SJSA1 (cell line): Measurements from ENCODE around the gene OTC. TPM values are rescaled to one million over a fixed set of nuclear protein-coding genes. Genes with fewer than 3 reads are reported as not detected.

Experiments
- DNase-seq, 2 experiments: peaks; one replicate each; pipeline ENCODE4 v3.0.0-alpha.2; 2015 to 2020; ENCODE audit warnings: low spot score in 2 of 2, low read depth in 1 of 2
- H3K27ac ChIP-seq: fragments of 250-450 bp; sonication (Bioruptor Pico); 2 replicates; pipeline ENCODE4 v1.5.1; 2020; ENCODE audit warnings: mild to moderate bottlenecking, moderate library complexity
- H3K27me3 ChIP-seq: fragments of 250-450 bp; sonication (Bioruptor Pico); replicated peaks from 2 replicates; pipeline ENCODE4 v1.5.1; 2020; ENCODE audit warnings: mild to moderate bottlenecking, moderate library complexity
- H3K36me3 ChIP-seq: fragments of 250-450 bp; sonication (Bioruptor Pico); 2 replicates; pipeline ENCODE4 v1.5.1; 2020; ENCODE audit warnings: mild to moderate bottlenecking
- H3K4me1 ChIP-seq: fragments of 250-450 bp; sonication (Bioruptor Pico); replicated peaks from 2 replicates; pipeline ENCODE4 v1.6.1; 2021; ENCODE audit warnings: mild to moderate bottlenecking
- H3K4me3 ChIP-seq: fragments of 250-450 bp; sonication (Bioruptor Pico); 2 replicates; pipeline ENCODE4 v1.5.1; 2020; ENCODE audit warnings: mild to moderate bottlenecking
- H3K9me3 ChIP-seq: fragments of 250-450 bp; sonication (Bioruptor Pico); replicated peaks from 2 replicates; pipeline ENCODE4 v1.5.1; 2020; ENCODE audit warnings: mild to moderate bottlenecking
- total RNA-seq: library from RNA; depleted of rRNA; stranded (reverse); fragments of >200 nt; shearing (Covaris generic); gene quantifications from 2 replicates; pipeline ENCODE4 v1.2.3, GENCODE V29; 2014; rRNA removed

The OTC gene
- total RNA-seq, 1 experiment from 2014 or later = not detected

GRCh38 chrX:38458071-38458470 lies 105.7 kb downstream of the OTC start:
- no peak overlapping the region for H3K27ac ChIP-seq
- H3K4me3 ChIP-seq = no peak overlapping the region
- no peaks in the 10 kb centered on the region for H3K9me3 ChIP-seq
- no peaks in the 10 kb centered on the region for H3K36me3 ChIP-seq
- H3K4me1 ChIP-seq = no peaks in the 10 kb centered on the region
- H3K27me3 ChIP-seq = no peaks in the 10 kb centered on the region
- DNase-seq = no peak

- no peaks in the 10 kb centered on the region for H3K9me3 ChIP-seq
- no peaks in the 10 kb centered on the region for H3K36me3 ChIP-seq
- no peak overlapping the region for H3K27ac ChIP-seq
- no peak overlapping the region for H3K4me3 ChIP-seq
- no peak for DNase-seq
- no peaks in the 10 kb centered on the region for H3K27me3 ChIP-seq
- H3K4me1 ChIP-seq = no peaks in the 10 kb centered on the region
These were observed 109.9 kb downstream of the OTC start for GRCh38 chrX:38462257-38462656.

- H3K27ac ChIP-seq = no peak overlapping the region
- H3K36me3 ChIP-seq = no peaks in the 10 kb centered on the region
- no peaks in the 10 kb centered on the region for H3K9me3 ChIP-seq
- no peak for DNase-seq
- no peak overlapping the region for H3K4me3 ChIP-seq
- H3K4me1 ChIP-seq = no peaks in the 10 kb centered on the region
- no peaks in the 10 kb centered on the region for H3K27me3 ChIP-seq
These were observed 113.3 kb downstream of the OTC start for GRCh38 chrX:38465686-38466085.

- no peak overlapping the region for H3K4me3 ChIP-seq
- no peak overlapping the region for H3K27ac ChIP-seq
- no peaks in the 10 kb centered on the region for H3K27me3 ChIP-seq
- no peak for DNase-seq
- no peaks in the 10 kb centered on the region for H3K36me3 ChIP-seq
- H3K9me3 ChIP-seq = no peaks in the 10 kb centered on the region
- H3K4me1 ChIP-seq = no peaks in the 10 kb centered on the region
These were observed 116.3 kb downstream of the OTC start for GRCh38 chrX:38468563-38469157.

Other genes starting within 250 kb of the OTC start
- 8.5 and 13.4 TPM in 2 replicates for gene SRPX, start 131.7 kb upstream of the OTC start, total RNA-seq
- 5.1 and 8.4 TPM in 2 replicates for gene RPGR, start 25.1 kb upstream of the OTC start, total RNA-seq
- 0.08 TPM in 1 of 2 replicates, not detected in the other for gene TSPAN7, start 208.9 kb downstream of the OTC start, total RNA-seq